Non-pigmented ciliary epithelial cell (primary cell): Measurements from ENCODE around the gene GOLGA6A.
"Not testable (repeated sequence)": the region's sequence is repeated elsewhere in the genome, so short reads cannot be mapped to it uniquely, and the experiment has no call there.

Source experiments
- DNase-seq: peaks from one replicate; pipeline ENCODE4 v3.0.0-alpha.2; 2010; ENCODE audit warnings: low read depth

Gene GOLGA6A

DNA sequence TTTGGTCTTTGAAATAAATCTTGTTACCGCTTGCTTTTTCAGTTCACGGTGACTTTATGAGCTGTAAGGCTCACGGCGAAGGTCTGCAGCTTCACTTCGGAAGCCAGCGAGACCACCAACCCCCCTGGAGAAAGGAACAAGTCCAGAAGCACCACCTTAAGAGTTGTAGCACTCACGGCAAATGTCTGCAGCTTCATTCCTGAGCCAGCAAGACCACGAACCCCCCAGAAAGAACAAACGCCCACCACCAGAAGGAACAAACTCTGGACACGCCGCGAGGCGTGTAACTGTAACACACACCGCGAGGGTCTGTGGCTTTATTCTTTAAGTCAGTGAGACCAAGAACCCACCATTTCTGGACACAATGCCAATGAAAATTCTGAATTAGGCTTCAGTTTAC lies 28.8 kb downstream of the GOLGA6A start:
- no peak for DNase-seq

DNA sequence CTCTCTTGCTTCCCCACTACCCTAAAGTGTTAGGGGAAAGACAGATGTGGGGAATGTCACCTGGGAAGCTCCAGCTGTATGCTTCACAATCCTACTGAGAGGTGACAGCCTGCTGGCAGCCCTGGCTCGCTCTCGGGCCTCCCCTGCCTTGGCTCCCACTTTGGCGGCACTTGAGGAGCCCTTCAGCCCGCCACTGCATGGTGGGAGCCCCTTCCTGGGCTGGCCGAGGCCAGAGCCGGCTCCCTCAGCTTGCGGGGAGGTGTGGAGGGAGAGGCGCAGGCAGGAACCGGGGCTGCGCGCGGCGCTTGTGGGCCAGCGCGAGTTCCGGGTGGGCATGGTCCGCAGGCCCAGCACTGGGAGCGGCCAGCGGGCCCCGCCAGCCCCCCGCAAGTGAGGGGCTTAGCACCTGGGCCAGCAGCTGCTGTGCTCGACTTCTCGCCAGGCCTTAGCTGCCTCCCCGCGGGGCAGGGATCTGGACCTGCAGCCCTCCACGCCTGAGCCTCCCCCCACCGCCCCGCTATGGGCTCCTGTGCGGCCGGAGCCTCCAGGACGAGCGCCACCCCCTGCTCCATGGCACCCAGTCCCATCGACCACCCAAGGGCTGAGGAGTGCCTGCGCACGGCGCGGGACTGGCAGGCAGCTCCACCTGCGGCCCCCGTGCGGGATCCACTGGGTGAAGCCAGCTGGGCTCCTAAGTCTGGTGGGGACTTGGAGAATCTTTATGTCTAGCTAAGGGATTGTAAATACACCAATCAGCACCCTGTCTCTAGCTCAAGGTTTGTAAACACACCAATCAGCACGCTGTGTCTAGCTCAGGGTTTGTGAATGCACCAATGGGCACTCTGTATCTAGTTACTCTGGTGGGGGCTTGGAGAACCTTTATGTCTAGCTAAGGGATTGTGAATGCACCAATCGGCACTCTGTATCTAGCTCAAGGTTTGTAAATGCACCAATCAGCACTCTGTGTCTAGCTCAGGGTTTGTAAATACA lies 29.8 kb downstream of the GOLGA6A start:
- not testable (repeated sequence) for DNase-seq

DNA sequence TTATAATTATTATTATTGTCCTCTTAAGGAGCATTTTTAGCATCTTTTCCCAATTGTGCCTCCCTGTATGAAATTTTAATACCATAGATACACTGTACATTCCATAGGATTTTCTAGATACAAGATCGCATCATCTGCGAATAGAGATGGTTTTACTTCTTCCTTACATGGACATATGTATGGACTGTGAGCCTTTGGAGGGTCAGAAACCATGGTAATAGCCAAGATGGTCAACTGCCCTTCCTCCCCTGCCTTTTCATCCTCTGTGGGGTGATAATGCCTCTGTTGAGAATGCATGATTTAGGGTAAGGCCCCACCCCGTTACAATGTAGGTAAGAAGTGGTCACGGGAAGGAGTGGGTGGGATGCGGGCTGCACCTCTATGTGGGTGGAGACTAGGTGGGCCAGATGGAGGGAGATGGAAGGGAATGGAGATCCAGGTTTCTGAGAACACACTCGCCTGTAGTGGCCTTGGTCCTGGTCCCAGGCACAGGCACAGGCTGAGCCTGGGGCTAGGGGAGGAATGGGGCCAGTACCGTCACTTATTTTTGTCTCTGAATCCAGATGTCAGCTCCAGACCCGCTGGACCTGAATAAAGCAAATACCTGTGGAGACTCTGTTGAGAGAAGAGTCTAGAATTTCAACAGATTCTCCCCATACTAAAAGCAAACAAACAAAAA lies 31.7 kb downstream of the GOLGA6A start:
- no peak for DNase-seq

DNA sequence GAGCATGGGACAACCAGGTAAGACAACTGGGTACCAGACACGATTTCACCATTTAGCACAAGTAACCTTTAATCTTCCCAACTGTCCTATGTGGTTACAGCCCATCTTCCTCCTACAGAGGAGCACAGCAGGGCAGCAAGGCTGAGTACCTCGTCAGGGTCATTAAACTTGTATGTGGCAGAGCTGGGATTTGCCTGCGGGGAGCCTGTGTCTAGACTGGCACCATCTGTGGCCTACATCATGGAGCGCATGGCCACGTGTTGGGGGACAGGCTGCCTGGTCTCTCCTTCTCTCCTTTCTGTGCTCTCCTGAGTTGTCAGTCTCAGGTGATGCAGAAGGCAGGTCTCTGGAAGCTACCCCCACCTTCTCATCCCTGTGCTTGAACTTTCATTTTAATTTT lies 32.2 kb downstream of the GOLGA6A start:
- no peak for DNase-seq

DNA sequence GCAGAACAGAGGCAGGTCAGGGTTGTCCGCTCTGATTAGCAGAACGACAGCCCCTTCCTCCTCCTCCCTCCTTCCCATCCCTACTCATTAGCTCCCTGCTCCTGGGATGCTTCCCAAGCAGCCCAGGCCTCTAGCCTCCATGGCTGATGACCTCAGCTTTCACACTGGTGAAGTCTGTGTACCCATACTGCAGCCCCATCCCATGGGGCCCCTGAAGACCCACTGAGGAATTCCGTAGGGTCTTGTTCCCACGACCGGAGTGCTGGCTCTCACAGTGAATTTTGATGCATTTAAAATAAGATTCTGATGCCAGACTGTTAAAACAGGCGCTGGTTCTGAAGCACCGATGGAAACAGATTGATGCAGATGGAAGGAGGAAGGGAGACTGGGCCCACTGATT lies 36.1 kb downstream of the GOLGA6A start:
- DNase-seq = no peak

DNA sequence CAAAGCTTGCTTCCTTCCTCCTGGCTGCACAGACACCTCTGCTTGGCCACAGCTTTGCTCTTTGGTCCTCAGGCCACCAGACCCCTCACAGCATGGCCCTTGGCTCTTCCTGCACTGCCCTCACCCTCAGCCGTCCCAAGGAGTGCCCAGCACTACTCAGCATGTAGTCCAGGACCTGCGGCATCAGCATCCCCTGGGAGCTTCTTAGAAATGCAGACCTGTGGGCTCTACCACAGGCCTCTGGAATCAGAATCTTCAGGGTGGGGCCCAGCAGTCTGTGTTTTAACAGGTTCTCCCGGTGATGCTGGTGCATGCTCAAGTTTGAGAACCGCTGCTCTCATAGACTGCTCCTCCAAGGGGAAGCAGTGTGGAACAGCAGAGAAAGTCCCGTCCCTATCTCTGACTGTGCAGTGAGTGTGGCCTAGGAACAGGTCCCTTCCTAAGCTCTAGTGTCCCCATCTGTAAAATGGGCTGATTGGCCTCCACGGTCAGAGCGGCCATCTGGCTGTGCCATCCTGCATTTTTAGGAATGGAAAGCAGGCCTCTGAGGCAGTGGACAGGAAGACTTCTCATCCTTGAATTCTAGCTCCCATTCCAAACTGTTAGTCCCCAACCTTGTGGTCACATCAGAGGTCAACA lies 36.6 kb downstream of the GOLGA6A start:
- no peak for DNase-seq

DNA sequence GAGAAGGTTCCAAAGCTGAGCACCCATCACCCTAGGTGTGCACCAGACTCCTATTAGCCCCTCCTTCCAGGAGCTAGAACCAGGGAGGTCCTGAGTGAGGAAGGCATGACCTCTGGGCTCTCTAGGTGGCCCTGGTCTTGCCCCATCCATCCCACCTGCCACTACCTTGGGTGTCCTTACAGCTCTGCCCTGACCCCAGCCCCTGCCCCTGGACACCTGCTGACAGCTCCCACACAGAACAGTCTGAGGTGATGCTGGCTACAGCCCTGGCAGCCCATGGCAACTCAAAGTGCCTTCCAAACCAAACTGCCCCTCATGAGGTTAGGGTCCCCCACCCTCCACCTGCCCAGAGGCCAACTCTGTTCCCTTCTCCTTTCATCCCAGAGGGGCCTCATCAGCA lies 37.2 kb downstream of the GOLGA6A start:
- no peak for DNase-seq

DNA sequence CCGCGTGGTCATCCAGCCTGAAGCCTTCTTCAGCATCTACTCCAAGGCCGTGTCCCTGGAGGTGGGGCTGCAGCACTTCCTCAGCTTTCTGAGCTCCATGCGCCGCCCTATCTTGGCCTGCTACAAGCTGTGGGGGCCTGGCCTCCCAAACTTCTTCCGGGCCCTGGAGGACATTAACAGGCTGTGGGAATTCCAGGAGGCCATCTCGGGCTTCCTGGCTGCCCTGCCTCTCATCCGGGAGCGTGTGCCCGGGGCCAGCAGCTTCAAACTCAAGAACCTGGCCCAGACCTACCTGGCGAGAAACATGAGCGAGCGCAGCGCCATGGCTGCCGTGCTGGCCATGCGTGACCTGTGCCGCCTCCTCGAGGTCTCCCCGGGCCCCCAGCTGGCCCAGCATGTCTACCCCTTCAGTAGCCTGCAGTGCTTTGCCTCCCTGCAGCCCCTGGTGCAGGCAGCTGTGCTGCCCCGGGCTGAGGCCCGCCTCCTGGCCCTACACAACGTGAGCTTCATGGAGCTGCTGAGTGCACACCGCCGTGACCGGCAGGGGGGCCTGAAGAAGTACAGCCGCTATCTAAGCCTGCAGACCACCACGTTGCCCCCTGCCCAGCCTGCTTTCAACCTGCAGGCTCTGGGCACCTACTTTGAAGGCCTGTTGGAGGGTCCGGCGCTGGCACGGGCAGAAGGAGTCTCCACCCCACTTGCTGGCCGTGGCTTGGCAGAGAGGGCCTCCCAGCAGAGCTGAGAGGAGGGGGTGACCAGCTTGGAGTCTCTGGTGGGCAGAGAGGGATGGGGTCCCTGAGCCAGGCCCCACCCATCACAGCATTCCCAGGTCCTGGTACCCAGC lies 37.9 kb downstream of the GOLGA6A start:
- DNase-seq = no peak

DNA sequence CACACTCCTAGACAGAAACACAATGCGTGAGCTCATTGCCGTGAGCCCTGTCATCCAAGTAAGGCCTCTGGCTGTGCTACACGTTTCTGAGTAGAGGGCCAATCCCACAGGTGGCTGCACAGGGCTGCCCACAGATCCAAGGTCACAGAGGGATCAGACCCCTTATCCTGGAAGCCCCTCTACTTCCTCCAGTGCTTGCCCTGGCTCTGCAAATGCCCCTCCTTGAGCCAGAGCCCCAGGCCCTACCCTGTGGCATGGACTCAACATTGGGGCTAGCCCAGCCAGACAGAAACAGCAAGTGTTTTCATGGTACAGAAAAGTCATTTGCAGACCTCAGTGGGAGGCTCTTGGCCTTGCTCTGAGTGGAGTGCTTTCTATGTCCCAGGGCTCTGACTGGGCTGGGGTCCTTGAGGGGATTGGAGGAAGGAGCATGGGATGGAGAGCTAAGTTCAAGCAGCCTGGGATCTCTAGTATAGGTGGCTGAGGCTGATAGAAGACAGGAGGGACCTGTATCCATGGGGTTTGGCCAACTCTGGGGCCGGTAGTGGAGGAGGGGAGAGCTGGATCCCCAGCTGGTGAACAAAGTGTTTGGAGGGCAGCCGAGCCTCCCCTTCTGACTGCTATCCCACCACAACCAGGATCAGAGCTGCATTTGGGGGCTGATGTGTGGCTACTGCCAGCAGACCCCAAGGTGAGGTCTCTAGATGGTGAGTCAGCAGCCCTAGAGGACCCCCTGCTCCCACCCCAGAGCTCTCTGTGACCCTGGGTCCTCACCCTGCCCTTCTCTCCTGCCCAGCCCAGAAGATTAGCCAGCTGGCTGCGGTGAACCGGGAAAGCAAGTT lies 38.7 kb downstream of the GOLGA6A start:
- DNase-seq = no peak

DNA sequence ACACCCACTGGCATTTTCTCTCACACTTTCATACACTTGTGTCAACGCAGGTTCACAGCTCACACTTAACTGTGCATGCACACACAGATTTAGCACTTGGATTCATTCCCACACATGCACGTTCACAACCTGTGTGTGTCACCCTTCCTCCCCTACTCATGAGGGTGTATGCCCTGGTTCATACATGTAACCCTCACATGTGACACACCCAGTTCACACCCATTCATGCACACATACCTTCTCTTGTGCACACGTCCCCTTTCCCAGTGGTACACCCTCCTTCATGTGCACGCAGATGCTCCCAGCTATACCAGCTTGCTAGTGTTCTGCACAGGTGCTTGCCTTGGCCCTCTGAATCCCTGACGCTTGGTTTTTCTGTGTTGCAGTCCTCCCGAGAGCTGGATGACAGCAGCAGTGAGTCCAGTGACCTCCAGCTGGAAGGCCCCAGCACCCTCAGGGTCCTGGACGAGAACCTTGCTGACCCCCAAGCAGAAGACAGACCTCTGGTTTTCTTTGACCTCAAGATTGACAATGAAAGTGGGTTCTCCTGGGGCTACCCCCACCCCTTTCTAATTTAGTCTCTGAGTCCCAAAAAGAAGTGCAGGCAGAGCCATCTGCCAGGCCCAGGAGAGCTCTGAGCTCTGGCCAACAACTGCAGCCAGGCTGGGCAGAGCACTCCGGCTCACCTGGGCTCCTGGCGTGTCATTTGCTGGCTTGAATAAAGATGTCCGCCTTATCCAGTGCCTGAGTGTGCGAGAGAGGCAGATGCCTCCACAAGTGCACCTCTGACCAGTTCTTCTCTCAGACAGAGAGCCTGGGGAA lies 39.5 kb downstream of the GOLGA6A start:
- DNase-seq = no peak

DNA sequence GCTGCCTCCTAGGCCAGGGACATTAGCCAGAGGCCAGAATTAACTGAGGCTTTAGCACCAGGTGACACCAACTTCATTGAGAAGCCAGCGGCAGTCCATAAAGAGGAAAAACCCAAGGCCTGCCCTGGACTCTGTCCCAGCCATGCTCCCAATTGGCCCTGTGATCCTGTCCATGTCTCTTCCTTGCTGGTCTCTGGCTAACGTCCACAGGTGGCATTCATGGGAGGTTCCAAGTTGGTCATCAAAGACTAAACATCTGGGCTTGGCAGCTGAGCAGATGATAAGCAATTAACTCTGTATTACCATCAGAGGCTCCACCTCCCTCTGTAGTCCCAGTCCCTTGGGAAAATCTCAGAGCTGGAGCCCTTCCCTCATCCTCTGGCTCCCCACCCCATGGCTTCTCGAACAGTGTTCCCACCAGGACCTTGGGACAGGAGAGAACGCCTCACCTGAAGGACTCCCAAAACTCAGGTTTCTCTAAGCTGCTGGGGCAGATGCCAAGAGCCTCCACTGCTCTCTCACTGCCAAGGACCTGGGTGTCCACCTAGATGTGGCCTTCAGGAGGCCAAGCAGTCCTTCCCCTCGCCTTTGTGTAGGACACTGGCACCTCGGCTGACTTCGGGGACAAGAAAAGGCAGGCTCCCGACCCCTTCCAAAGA lies 40.4 kb downstream of the GOLGA6A start:
- DNase-seq = no peak

DNA sequence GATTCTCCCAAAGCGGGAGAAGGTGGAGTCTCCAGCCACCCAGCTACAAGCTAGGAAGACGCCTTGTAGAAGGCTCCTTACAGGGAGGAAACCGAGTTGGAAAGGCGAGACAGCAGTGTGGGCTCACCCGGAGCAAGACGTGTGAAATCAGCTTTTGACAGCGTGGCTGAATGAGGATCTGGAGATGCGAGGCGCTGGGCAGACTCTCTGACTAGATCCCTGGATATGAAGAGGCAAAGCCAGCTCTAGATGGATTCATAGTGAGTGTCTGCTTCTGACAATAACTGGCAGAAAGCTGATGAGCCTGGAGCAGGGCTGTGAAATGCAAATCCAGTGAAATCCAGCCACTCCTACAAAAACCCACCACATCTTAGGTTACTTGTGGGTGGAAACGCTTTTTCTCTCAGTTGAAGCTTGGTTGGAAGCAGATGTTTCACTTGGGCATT lies 41.0 kb downstream of the GOLGA6A start:
- no peak for DNase-seq

DNA sequence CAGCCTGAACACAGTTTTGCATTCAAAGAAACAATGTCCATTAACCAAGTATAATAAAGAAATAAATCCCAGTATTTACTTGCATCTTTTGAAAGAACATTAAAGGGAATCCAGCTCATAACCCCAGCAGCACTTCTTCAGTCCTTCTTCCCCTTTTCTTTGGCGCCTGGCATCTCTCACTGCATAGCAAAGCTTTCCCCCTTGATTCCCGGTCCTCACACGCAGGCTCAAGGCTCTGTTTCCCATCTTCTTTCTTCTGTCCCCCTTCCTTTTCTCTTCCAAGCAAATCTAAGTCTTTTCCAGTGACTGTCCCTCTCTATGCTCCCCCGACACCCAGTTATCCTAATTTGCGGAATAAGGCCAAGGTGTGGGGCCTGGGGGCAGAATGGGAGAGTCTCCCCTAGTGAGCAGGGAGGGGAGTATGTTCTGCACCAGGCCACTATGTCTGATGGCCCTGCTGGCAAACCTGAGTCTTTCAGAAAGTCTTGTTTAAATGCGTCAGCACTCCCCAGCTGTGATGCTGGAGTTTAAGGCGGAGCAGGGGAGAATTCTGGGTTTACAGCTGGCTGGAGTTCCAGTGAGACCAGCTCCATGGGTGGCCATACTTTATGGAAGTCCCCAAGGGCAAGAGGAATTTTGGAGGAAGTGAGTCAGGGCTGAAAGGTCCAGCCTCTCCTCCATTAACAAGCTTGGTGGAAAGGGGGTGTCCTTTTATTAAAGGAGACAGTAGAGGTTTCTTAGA lies 42.1 kb downstream of the GOLGA6A start:
- peak; percentile 85 for DNase-seq

DNA sequence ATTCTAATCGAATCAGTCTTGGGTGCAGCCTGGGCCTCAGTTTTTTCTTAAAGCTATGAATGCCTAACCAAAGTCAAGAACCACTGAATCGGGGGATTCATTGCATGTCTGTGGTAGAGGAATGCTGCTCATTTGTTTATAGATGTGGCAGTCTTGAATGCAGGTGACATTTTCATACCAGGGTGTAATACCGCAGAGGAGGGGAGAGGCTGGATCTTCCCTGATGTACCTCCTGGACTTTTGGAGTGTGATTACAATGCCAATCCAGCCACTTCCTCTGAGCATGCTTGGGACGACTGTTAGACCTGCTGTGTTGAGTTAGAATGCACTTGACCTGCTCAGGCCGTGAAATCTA lies 42.7 kb downstream of the GOLGA6A start:
- DNase-seq = no peak

DNA sequence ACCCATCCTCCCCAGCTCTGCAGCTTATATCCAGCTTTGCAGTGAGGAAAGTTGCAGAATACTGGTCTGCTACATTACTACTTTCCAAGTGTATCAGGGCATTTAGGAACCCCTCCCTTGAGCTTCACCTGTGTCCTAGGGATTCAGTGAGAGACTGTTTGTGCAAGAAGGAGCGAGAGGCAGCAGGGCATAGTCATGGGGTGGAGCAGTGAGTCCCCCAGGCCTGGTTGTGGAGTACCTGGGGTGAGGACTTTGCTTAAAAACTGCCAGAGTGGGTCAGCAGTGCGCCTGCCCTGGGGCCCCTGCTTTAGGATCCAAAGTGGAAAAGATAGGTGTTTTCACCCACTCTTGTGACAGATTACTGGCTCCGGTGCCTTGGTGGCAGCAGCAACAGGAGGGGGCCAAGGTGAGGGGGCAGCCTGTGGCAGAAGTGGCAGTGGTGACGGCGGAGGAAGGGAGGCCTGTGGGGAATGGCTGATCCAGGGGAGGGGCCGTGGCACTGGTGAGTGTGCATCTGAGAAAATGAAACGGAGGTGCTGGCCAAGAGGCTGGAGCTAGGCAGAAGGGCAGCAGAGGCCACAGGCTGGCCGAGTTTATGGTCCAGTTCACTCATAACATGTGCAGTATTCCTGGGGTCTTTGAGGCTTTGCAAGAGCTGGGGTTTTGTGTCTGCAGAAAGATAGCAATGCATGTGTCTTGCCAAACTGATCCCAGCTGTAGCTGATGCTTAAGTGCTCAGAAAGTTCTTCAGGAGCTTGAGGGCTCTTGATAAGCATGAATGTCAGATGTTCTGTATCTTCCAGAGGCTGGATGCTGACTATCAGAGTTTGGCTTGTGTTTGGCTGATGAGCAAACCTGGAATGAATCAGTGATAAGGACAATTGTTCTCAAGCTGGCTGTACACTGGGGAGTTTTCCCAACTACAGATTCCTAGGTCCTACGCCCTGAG lies 43.4 kb downstream of the GOLGA6A start:
- no peak for DNase-seq

DNA sequence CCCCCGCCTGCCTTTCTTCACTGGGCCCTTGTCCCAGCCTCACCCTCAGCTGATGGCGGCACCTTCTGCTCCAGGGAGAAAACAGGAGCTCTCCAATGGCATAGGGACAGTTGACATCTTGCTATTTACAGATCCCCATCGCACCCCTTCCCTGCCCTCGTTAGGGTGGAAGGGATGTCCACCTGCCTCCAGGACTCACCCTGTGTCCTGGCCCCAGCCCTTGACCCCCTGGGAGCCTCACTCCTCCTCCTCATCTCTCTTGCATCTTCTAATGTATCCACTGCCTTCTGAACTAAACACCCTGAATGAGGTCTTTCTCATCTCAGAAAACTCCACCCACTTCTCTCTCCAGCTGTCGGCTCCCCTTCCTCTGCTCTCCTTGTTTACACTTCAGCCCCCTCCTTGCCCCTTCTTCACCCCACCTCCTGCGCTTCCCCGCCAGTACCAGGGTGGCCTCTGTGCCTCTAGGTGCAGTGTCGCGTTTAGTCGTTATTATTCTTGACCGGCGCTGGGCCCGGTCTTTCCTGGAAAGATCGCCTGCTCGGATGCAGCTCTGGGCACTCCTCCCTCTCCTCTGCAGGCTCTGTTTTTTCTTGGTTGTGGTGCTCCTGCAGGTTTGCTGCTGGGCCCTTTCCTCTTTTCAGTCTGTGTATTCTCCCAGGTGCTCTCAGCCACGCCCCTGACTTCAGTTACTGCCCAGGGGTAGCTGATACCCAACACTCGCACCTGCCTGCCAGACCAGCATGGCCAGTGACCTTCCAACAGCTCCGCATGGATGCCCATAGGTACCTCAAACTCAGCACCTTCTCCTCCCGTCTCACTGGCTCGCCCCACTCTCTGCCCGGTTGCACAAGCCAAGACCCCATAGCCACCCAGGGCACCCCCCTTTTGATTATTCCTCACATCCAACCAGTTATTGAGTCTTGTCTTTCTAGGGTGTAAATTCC lies 44.9 kb downstream of the GOLGA6A start:
- DNase-seq = no peak
